Neural cell (in vitro differentiated cells): ENCODE measurements around the gene ATL1. TPM values are rescaled to one million over a fixed set of nuclear protein-coding genes. Genes with fewer than 3 reads are reported as not detected.

Experiments used
- H2AFZ ChIP-seq: fragments of 200-600, 300-800 bp; sonication (generic), shearing (Covaris generic); 2 replicates; pipeline ENCODE4 v1.6.0; 2014; ENCODE audit warnings: low read depth, mild to moderate bottlenecking, antibody characterized with exemption, low read length, moderate library complexity
- H3F3A ChIP-seq: fragments of 200-600 bp; shearing (Covaris generic); 2 replicates; pipeline ENCODE4 v1.6.1; 2016; ENCODE audit warnings: mild to moderate bottlenecking, moderate library complexity, mixed read lengths, antibody characterized with exemption, low read length; ENCODE audit not compliant: insufficient read depth, poor library complexity, severe bottlenecking
- H3K27ac ChIP-seq: fragments of 200-600, 300-800 bp; sonication (generic), shearing (Covaris generic); 2 replicates; pipeline ENCODE4 v1.5.1; 2014; ENCODE audit warnings: mild to moderate bottlenecking, low read length, moderate library complexity
- H3K27me3 ChIP-seq: fragments of 300-800, 200-600 bp; sonication (generic), shearing (Covaris generic); 2 replicates; pipeline ENCODE4 v1.6.0; 2014; ENCODE audit warnings: mild to moderate bottlenecking, low read depth, low read length, moderate library complexity; ENCODE audit not compliant: insufficient read depth
- H3K36me3 ChIP-seq: fragments of 300-800, 200-600 bp; sonication (generic), shearing (Covaris generic); 2 replicates; pipeline ENCODE4 v1.5.1; 2014; ENCODE audit warnings: mild to moderate bottlenecking, antibody characterized with exemption, low read length, moderate library complexity; ENCODE audit not compliant: insufficient read depth
- H3K4me2 ChIP-seq: fragments of 300-800, 200-600 bp; sonication (generic), shearing (Covaris generic); 2 replicates; pipeline ENCODE4 v1.6.0; 2014; ENCODE audit warnings: mild to moderate bottlenecking, low read length
- H3K4me3 ChIP-seq: fragments of 300-800, 200-600 bp; sonication (generic), shearing (Covaris generic); 2 replicates; pipeline ENCODE4 v1.5.1; 2014; ENCODE audit warnings: mild to moderate bottlenecking, low read length, moderate library complexity
- H3K79me2 ChIP-seq: fragments of 200-600 bp; shearing (Covaris generic); replicated peaks from 2 replicates; pipeline ENCODE4 v1.6.0; 2014; ENCODE audit warnings: mild to moderate bottlenecking, low read length, moderate library complexity; ENCODE audit not compliant: insufficient read depth
- H3K9ac ChIP-seq: fragments of 300-800, 200-600 bp; sonication (generic), shearing (Covaris generic); 2 replicates; pipeline ENCODE4 v1.6.1; 2016; ENCODE audit warnings: mild to moderate bottlenecking, low read length, mixed read lengths
- H3K9me2 ChIP-seq: fragments of 200-600 bp; shearing (Covaris generic); 2 replicates; pipeline ENCODE4 v1.6.1; 2016; ENCODE audit warnings: mild to moderate bottlenecking, low read length, mixed read lengths; ENCODE audit not compliant: insufficient read depth
- H3K9me3 ChIP-seq: fragments of 200-600, 300-800 bp; sonication (generic), shearing (Covaris generic); 2 replicates; pipeline ENCODE4 v1.6.1; 2016; ENCODE audit warnings: mild to moderate bottlenecking, mixed run types, low read length, moderate library complexity, mixed read lengths
- H4K20me1 ChIP-seq: fragments of 200-600 bp; shearing (Covaris generic); 2 replicates; pipeline ENCODE4 v1.6.1; 2016; ENCODE audit warnings: mild to moderate bottlenecking, mixed run types; ENCODE audit not compliant: insufficient read depth
- CTCF ChIP-seq: fragments of 450-650 bp; IDR thresholded peaks from 2 replicates; pipeline ENCODE4 v1.5.1; 2014; ENCODE audit warnings: antibody characterized with exemption, mild to moderate bottlenecking, moderate library complexity; ENCODE audit not compliant: poor library complexity, severe bottlenecking
- EP300 ChIP-seq: fragments of 450-650 bp; conservative IDR thresholded peaks from 2 replicates; pipeline ENCODE4 v1.6.1; 2014; ENCODE audit warnings: antibody characterized with exemption, mild to moderate bottlenecking, moderate library complexity; ENCODE audit not compliant: poor library complexity, severe bottlenecking
- EZH2 ChIP-seq: fragments of 200-600, 300-800 bp; shearing (Covaris generic), sonication (generic); IDR thresholded peaks from 2 replicates; pipeline ENCODE4 v1.6.1; 2014; ENCODE audit warnings: antibody characterized with exemption, low read length, borderline replicate concordance, mild to moderate bottlenecking; ENCODE audit not compliant: insufficient read depth, poor library complexity, severe bottlenecking
- MXI1 ChIP-seq: fragments of 450-650 bp; conservative IDR thresholded peaks from 2 replicates; pipeline ENCODE4 v1.6.1; 2014; ENCODE audit warnings: antibody characterized with exemption, mild to moderate bottlenecking; ENCODE audit not compliant: poor library complexity, severe bottlenecking
- POLR2AphosphoS5 ChIP-seq: IDR thresholded peaks from 2 replicates; pipeline ENCODE4 v1.6.1; 2012
- RAD21 ChIP-seq: fragments of 450-650 bp; conservative IDR thresholded peaks from 2 replicates; pipeline ENCODE4 v1.6.1; 2014; ENCODE audit warnings: antibody characterized with exemption, mild to moderate bottlenecking, moderate library complexity
- REST ChIP-seq: IDR thresholded peaks from 2 replicates; pipeline ENCODE4 v1.6.1; 2012; ENCODE audit warnings: borderline replicate concordance
- SMC3 ChIP-seq: fragments of 450-650 bp; conservative IDR thresholded peaks from 2 replicates; pipeline ENCODE4 v1.6.1; 2014; ENCODE audit warnings: antibody characterized with exemption, mild to moderate bottlenecking, moderate library complexity; ENCODE audit not compliant: poor library complexity
- TAF1 ChIP-seq: IDR thresholded peaks from 2 replicates; pipeline ENCODE4 v1.6.1; 2012; ENCODE audit warnings: low read depth
- polyA plus RNA-seq: library from polyadenylated mRNA; depleted of rRNA; stranded (reverse); fragments of >200 nt; gene quantifications from 2 replicates; pipeline ENCODE4 v1.2.3, GENCODE V29; 2014

The ATL1 gene
- polyA plus RNA-seq, 1 donor from 2014 or later: 70.4 TPM

- H3K9ac ChIP-seq: no peak overlapping the region
- no peak for TF ChIP-seq TAF1
- no peak for TF ChIP-seq EZH2
- TF ChIP-seq CTCF: no peak
- no peak for TF ChIP-seq POLR2AphosphoS5
- TF ChIP-seq REST: no peak
- TF ChIP-seq SMC3: no peak
- no peak for TF ChIP-seq RAD21
- no peak for TF ChIP-seq MXI1
- no peak for TF ChIP-seq EP300
- no peaks in the 10 kb centered on the region for H3K79me2 ChIP-seq
- no peak overlapping the region for H2AFZ ChIP-seq
- no peak overlapping the region for H3K4me2 ChIP-seq
- no peak overlapping the region for H3K4me3 ChIP-seq
- no peaks in the 10 kb centered on the region for H3K9me3 ChIP-seq
- H3K27ac ChIP-seq: no peak overlapping the region
- H4K20me1 ChIP-seq: no peaks in the 10 kb centered on the region
- peaks cover 14% of the 10 kb centered on the region for H3K36me3 ChIP-seq
- H3F3A ChIP-seq: no peaks in the 10 kb centered on the region
- no peaks in the 10 kb centered on the region for H3K27me3 ChIP-seq
- no peaks in the 10 kb centered on the region for H3K9me2 ChIP-seq
Observed at GRCh38 chr14:50612806-50613205, 52.9 kb downstream of the ATL1 start.

- TF ChIP-seq EZH2 (no peak), SMC3 (no peak), CTCF (no peak), RAD21 (no peak), REST (no peak), MXI1 (no peak), TAF1 (no peak), POLR2AphosphoS5 (no peak)
- Histone ChIP-seq H3K4me2 (no peak overlapping the region), H3K9ac (no peak overlapping the region), H3K9me3 (no peaks in the 10 kb centered on the region), H3F3A (no peaks in the 10 kb centered on the region), H4K20me1 (no peaks in the 10 kb centered on the region), H3K36me3 (peaks cover 14% of the 10 kb centered on the region), H3K27ac (no peak overlapping the region), H3K9me2 (no peaks in the 10 kb centered on the region), H3K27me3 (no peaks in the 10 kb centered on the region), H3K79me2 (no peaks in the 10 kb centered on the region), H3K4me3 (no peak overlapping the region), H2AFZ (no peak overlapping the region)
Observed at GRCh38 chr14:50615056-50615455, 55.1 kb downstream of the ATL1 start.
